PFSK-1 (cell line): Measurements from ENCODE around the gene SYT8.

ENCODE experiments used
- FOXP2 ChIP-seq: optimal IDR thresholded peaks from 2 replicates; pipeline ENCODE3; 2011; ENCODE audit warnings: borderline replicate concordance, control low read depth, inconsistent platforms; ENCODE audit not compliant: insufficient read depth; ENCODE audit errors: extremely low read length, extremely low read depth
- POLR2AphosphoS5 ChIP-seq: IDR thresholded peaks from 2 replicates; pipeline ENCODE4 v1.6.1; 2012; ENCODE audit warnings: low read depth, mild to moderate bottlenecking, control low read depth, low read length, moderate library complexity
- REST ChIP-seq, 2 experiments: IDR thresholded peaks; 2 replicates each; pipeline versions ENCODE4 v1.6.1 to v1.8.0; 2011 to 2012; ENCODE audit warnings: low read depth in 2 of 2, low read length in 2 of 2, control low read depth in 1 of 2, inconsistent platforms in 1 of 2, mild to moderate bottlenecking in 1 of 2, moderate library complexity in 1 of 2; ENCODE audit not compliant: insufficient read depth in 1 of 2
- SIN3A ChIP-seq: IDR thresholded peaks from 2 replicates; pipeline ENCODE4 v1.6.1; 2012; ENCODE audit warnings: mild to moderate bottlenecking, low read length, moderate library complexity, borderline replicate concordance; ENCODE audit not compliant: insufficient read depth
- TAF1 ChIP-seq: IDR thresholded peaks from 2 replicates; pipeline ENCODE4 v1.6.1; 2012; ENCODE audit warnings: low read length, control low read depth, borderline replicate concordance; ENCODE audit not compliant: insufficient read depth

SYT8 gene

GRCh38 chr11:1857064-1857463 is 22.3 kb downstream of the SYT8 start:
- no peak for TF ChIP-seq POLR2AphosphoS5

- no peak for TF ChIP-seq FOXP2
- TF ChIP-seq SIN3A, result no peak
- no peak for TF ChIP-seq REST (IDR thresholded peaks at IDR 0.05; ENCODE audit: insufficient read depth in 1 of 2, low read depth in 2 of 2, low read length in 2 of 2)
- no peak for TF ChIP-seq POLR2AphosphoS5
- TF ChIP-seq TAF1, result no peak
Observed at GRCh38 chr11:1858154-1858553, 23.4 kb downstream of the SYT8 start.

DNA sequence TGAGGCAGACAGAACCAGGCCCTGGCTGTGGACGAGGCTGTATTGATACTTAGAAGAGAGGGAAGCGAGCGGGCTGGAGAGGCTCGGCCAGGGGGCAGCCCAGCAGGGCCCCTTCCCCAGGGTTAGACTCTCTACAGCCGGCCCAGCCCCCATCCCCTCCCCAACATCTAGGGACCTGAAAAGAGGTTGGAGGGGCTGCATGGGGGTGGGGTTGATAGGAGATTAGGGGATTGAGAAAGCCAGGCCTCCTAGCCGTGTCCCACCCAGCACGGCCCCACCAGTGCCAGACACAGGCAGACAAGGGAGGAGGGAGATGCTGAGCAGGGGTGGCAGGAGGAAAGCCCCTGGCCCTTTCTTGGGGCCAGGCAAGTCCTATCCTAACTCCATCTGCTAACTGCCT is 23.8 kb downstream of the SYT8 start:
- no peak for TF ChIP-seq POLR2AphosphoS5
- TF ChIP-seq REST (IDR thresholded peaks at IDR 0.05; ENCODE audit: insufficient read depth in 1 of 2, low read depth in 2 of 2, low read length in 2 of 2), result no peak
- TF ChIP-seq TAF1, result no peak
- no peak for TF ChIP-seq SIN3A
- no peak for TF ChIP-seq FOXP2

- TF ChIP-seq FOXP2 (no peak), REST (IDR thresholded peaks at IDR 0.05; ENCODE audit: insufficient read depth in 1 of 2, low read depth in 2 of 2, low read length in 2 of 2) (no peak), POLR2AphosphoS5 (no peak), SIN3A (no peak), TAF1 (no peak)
Observed at GRCh38 chr11:1859004-1859403, 24.2 kb downstream of the SYT8 start.

- no peak for TF ChIP-seq REST (IDR thresholded peaks at IDR 0.05; ENCODE audit: insufficient read depth in 1 of 2, low read depth in 2 of 2, low read length in 2 of 2)
- no peak for TF ChIP-seq TAF1
- no peak for TF ChIP-seq FOXP2
- no peak for TF ChIP-seq SIN3A
- no peak for TF ChIP-seq POLR2AphosphoS5
Observed at GRCh38 chr11:1860108-1860507, 25.3 kb downstream of the SYT8 start.
